Subcutaneous adipose tissue (tissue), 4 donors: ENCODE results near the gene CCT7. TPM values are rescaled to one million over a fixed set of nuclear protein-coding genes. Genes with fewer than 3 reads are reported as not detected.

Source experiments
- total RNA-seq, 4 donors: library from RNA; depleted of rRNA; stranded (reverse); fragments of >200 nt; gene quantifications; one replicate each; pipeline ENCODE4 v1.1.0, GENCODE V29; 2016
- TF ChIP-seq, protein P1 (sequence below): fragments of 450-650 bp; IDR thresholded peaks from one replicate; pipeline ENCODE4 v1.5.1; 2016; ENCODE audit warnings: low read depth, mild to moderate bottlenecking, control low read depth, antibody characterized with exemption, moderate library complexity

Gene CCT7
- total RNA-seq, 4 donors from 2014 or later = 131 to 219 (median 154) TPM

DNA sequence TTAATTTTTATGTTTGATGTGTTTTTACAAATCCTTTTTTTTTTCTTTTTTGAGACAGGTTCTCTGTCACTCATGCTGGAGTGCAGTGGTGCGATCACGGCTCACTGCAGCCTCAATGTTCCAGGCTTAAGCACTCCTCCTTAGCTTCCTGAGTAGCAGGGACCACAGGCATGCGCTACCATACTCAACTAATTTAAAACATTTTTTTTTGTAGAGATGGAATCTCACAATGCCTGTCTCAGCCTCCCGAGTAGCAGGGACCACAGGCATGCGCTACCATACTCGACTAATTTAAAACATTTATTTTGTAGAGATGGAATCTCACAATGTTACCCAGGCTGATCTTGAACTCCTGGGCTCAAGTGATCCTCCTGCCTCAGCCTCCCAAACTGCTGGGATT is 28.5 kb upstream of the CCT7 start:
- TF ChIP-seq, protein P1, sequence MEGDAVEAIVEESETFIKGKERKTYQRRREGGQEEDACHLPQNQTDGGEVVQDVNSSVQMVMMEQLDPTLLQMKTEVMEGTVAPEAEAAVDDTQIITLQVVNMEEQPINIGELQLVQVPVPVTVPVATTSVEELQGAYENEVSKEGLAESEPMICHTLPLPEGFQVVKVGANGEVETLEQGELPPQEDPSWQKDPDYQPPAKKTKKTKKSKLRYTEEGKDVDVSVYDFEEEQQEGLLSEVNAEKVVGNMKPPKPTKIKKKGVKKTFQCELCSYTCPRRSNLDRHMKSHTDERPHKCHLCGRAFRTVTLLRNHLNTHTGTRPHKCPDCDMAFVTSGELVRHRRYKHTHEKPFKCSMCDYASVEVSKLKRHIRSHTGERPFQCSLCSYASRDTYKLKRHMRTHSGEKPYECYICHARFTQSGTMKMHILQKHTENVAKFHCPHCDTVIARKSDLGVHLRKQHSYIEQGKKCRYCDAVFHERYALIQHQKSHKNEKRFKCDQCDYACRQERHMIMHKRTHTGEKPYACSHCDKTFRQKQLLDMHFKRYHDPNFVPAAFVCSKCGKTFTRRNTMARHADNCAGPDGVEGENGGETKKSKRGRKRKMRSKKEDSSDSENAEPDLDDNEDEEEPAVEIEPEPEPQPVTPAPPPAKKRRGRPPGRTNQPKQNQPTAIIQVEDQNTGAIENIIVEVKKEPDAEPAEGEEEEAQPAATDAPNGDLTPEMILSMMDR = no peak

DNA sequence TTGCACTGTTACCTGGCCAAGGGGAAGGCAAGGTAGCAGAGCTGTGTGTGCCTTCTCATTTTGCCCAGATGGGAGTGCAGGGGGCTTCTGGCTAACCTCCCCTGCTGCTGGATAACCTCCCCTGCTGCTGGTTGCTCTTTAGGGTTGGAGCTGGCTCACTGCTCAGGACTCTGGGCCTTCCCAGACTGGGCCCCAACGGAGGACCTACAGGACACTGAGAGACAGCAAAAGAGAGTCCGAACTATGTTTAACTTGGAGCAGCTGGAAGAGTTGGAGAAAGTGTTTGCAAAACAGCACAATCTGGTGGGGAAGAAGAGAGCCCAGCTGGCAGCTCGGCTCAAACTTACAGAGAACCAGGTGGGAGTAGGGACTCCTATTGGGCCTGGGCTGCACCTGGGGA is 25.9 kb upstream of the CCT7 start:
- TF ChIP-seq, protein P1 = no peak

DNA sequence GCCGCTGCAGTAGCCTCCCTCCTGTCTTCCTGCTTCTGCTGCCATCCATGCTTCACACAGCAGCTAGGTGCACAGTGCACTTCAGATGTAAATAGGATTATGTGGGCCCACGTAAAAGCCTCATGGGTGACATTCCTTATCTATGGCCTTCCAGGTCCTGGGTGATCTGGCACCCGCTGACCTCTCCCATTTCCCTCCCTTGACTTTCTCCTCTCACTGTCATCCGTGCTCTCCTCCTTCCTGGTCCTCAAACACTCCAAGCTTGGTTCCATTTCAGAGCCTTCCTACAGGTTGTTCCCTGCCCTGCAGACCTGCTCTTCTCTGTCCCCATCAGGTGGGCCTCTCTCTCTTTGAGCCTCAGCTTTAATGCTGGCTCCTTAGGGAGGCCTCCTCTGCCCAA is 24.1 kb upstream of the CCT7 start:
- TF ChIP-seq, protein P1 = no peak

DNA sequence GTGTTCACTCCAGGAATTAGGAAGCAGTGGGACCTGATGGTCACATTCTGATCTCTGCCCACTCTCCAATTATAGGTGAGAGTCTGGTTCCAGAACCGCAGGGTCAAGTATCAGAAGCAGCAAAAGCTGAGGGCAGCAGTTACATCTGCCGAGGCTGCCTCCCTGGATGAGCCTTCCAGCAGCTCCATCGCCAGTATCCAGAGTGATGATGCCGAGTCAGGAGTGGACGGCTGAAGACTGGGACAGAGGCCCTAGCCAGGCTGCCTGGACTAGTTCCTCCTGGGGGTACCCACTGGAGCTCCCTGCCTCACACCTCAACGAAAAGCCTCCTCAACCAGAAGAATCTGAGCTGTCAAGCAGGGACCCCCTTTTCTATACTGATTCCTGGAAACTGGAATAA is 23.4 kb upstream of the CCT7 start:
- TF ChIP-seq, protein P1 = no peak

DNA sequence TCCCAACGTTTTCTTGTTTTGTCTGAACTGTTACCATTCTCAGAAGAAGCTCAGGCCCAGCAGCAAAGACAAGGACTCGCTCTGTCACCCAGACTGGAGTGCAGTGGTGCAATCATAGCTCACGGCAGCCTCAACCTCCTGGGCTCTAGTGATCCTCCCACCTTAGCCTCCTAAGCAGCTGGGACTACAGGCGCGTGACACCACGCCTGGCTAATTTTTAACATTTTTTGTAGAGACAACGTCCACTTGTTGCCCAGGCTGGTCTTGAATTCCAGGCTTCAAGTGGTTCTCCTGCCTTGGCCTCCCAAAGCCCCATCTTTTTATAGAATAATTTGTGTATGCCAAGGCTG is 22.0 kb upstream of the CCT7 start:
- TF ChIP-seq, protein P1 = no peak

DNA sequence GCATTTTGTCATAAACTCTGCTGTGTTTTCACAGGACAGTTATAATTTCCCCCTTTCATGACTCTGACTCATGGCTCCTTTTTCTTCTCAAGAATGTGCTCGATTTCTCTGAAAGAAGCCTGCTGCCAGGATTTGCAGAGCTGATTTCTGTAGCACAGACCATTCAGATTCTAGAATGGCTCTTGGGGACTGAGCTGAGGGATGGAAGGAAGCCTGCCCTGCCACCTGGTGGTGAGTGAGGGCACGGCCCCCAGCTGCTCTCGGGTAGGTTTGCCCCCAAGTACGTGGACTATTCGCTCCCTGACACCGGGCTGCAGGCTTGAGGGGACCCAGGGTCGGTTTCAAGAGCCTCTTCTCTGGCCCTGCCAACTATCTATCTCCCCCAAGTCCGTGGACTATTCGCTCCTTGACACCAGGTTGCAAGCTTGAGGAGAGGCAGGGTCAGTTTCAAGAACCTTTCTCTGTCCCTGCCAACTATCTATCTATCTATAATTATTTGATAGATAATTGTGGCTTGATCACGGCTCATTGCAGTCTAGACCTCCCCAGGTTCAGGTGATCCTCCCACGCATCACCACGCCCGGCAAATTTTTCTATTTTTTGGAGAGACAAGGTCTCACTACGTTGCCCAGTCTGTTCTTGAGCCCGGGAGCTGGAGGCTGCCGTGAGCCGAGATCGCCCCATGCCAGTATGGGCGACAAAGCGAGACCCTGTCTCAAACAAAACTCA is 21.5 kb upstream of the CCT7 start:
- TF ChIP-seq, protein P1 = no peak

DNA sequence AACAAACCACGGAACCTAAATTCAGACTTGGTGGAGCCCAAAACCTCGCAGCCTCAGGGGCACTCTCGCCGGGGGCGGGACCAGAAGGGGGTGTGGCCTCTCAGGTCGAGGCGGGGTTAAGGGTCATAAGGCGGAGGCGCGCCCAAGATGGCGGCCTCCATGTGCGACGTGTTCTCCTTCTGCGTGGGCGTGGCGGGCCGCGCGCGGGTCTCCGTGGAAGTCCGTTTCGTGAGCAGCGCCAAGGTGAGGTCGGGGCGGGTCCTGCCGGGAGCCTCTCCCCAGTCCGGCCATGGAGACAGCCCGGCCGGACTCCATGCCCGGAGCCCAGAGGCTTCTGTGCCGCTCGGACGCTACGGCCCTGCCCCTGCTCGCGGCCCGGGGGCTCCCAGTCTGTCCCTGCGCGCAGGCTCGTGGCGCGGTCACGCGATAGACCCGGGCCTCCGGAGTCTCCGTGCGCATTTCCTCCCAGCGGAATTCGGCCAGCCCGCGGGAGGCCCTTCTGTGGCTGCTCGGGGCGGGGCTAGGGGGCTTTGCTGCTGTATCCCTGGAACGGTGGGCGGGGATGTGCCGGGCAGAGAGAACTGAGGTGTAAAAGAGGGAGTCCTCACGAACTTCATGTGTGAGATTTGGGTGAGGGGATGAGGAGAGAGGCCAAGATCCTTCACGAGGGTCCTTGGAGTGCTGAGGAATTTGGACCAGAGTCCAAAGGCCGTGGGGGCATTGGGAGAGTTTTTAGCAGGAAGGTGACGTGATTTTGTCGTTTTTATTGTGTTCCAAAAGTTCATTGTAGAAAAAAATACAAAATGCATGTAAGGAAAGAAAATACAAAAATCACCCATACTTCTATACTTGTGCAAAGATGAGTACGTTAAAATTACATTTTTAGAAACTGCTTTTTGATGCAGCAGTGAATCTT is 19.7 kb upstream of the CCT7 start, which contains the start of gene SMYD5:
TSS of gene SMYD5 (plus strand) at position 126 of the 916 bp plus-strand sequence. CDS start at position 148, 22 bp downstream.
- TF ChIP-seq, protein P1 = no peak
